CD8-positive, alpha-beta memory T cell (primary cell): ENCODE measurements around the gene KRTAP12-2. TPM values are rescaled to one million over a fixed set of nuclear protein-coding genes. Genes with fewer than 3 reads are reported as not detected.
"Not testable (repeated sequence)": the region's sequence is repeated elsewhere in the genome, so short reads cannot be mapped to it uniquely, and the experiment has no call there.

ENCODE experiments used
- CTCF ChIA-PET: fragments of 350-600 bp; sonication (Branson Sonifier 250); formaldehyde crosslinking; loops from one replicate; lab custom pipeline; 2021; ENCODE audit warnings: antibody characterized with exemption; lab: Charles Lee
- POLR2A ChIA-PET: fragments of 350-600 bp; sonication (Branson Sonifier 250); formaldehyde crosslinking; loops from one replicate; lab custom pipeline; 2021; ENCODE audit warnings: antibody characterized with exemption; lab: Charles Lee
- DNase-seq, 5 donors: peaks; one replicate each; pipeline versions ENCODE4 v3.0.0 to v3.0.0-alpha.2; 2020 to 2022; ENCODE audit warnings: mixed read lengths in 1 of 5
- H3K27ac ChIP-seq: one replicate; pipeline ENCODE4 v1.7.0; 2013; ENCODE audit warnings: low read depth, mild to moderate bottlenecking, low read length, moderate library complexity
- H3K27me3 ChIP-seq: 2 replicates; pipeline ENCODE4 v1.7.0; 2013; ENCODE audit warnings: low read length, mild to moderate bottlenecking; ENCODE audit not compliant: insufficient read depth, poor library complexity, severe bottlenecking
- H3K36me3 ChIP-seq: 2 replicates; pipeline ENCODE4 v1.7.0; 2013; ENCODE audit warnings: mild to moderate bottlenecking, low read length, moderate library complexity; ENCODE audit not compliant: insufficient read depth
- H3K4me1 ChIP-seq: 2 replicates; pipeline ENCODE4 v1.7.0; 2013; ENCODE audit warnings: mild to moderate bottlenecking, low read length, moderate library complexity; ENCODE audit not compliant: insufficient read depth
- H3K4me3 ChIP-seq: 2 replicates; pipeline ENCODE4 v1.7.0; 2013; ENCODE audit warnings: mild to moderate bottlenecking, low read length
- H3K9me3 ChIP-seq: 2 replicates; pipeline ENCODE4 v1.7.0; 2013; ENCODE audit warnings: mild to moderate bottlenecking, low read length
- H3K27ac Mint-ChIP-seq, 8 donors: one replicate each; pipeline ENCODE4 v1.8.0; 2020 to 2021; ENCODE audit warnings: mixed read lengths in 8 of 8, mild to moderate bottlenecking in 6 of 8, inconsistent platforms in 3 of 8, moderate library complexity in 3 of 8
- H3K27me3 Mint-ChIP-seq, 2 donors: one replicate each; pipeline ENCODE4 v1.8.0; 2020 to 2021; ENCODE audit warnings: mixed read lengths in 2 of 2, mild to moderate bottlenecking in 1 of 2, moderate library complexity in 1 of 2
- H3K36me3 Mint-ChIP-seq, 3 donors: one replicate each; pipeline ENCODE4 v1.8.0; 2020 to 2021; ENCODE audit warnings: mixed read lengths in 3 of 3, inconsistent platforms in 1 of 3, mild to moderate bottlenecking in 1 of 3
- H3K4me1 Mint-ChIP-seq, 3 donors: one replicate each; pipeline ENCODE4 v1.8.0; 2020 to 2021; ENCODE audit warnings: mixed read lengths in 3 of 3, inconsistent platforms in 1 of 3, mild to moderate bottlenecking in 1 of 3
- H3K4me3 Mint-ChIP-seq, 7 donors: one replicate each; pipeline ENCODE4 v1.8.0; 2020 to 2021; ENCODE audit warnings: mixed read lengths in 7 of 7, mild to moderate bottlenecking in 6 of 7, moderate library complexity in 4 of 7, inconsistent platforms in 2 of 7
- H3K9me3 Mint-ChIP-seq, 5 donors: one replicate each; pipeline ENCODE4 v1.8.0; 2020 to 2022; ENCODE audit warnings: mixed read lengths in 5 of 5, mild to moderate bottlenecking in 3 of 5, moderate library complexity in 2 of 5, inconsistent platforms in 1 of 5
- polyA plus RNA-seq: library from polyadenylated mRNA; unstranded; fragments of 300-500 nt; fragmentation: Illumina TruSeq; gene quantifications from one replicate; pipeline ENCODE4 v1.2.3, GENCODE V29; 2021
- total RNA-seq, 2 experiments: library from RNA; stranded (reverse); gene quantifications; one replicate each; pipeline ENCODE4 v1.2.3, GENCODE V29; 2021

KRTAP12-2 gene
- total and polyA plus RNA-seq, 3 experiments from 2014 or later: not detected

DNA sequence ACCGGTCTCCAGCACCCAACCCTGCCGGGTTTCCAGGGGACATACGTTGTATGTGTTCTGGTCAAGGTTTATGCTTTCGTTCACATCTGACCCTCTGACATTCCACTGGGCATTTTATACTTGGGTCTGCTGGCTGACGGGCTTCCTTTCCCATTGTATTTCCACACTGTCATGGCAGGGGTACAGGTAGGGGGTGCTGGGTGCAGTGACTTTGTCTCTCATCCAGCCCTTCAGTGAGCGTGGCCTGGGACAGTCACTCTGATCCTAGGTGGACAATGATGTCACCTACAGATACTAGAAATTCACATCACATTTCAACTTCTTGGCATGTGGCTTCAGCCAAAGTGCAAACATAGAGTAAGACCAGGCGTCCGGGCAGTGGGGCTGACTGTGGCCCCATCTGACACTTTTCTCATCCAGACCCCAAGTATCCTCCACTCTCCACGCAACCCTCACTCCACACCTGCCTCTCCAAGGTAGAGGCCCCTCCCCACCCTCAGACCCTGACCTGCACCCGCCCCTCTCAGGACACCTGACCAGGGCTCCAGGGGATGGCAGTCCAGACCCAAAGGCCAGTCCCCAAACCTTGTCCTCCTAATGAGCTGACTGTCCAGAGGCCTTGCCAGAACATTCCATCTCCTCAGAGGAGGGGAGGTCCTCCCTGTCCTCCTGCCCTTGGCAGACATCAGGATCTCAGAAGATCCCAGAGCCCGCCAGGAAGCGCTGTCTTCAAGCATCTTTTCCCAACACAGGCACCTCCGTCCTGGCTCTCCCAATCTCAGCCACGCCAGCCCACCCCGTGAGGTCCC lies 30.3 kb downstream of the KRTAP12-2 start:
- no peaks in the 10 kb centered on the region for H3K4me1 Mint-ChIP-seq
- no peak for DNase-seq
- H3K36me3 Mint-ChIP-seq: peaks cover 2 to 25% (median 5%) of the 10 kb centered on the region in 3 donors
- H3K27me3 Mint-ChIP-seq: peaks cover 2 to 14% of the 10 kb centered on the region in 2 donors
- no peak overlapping the region for H3K27ac ChIP-seq
- H3K4me1 ChIP-seq: no peaks in the 10 kb centered on the region
- POLR2A ChIA-PET: no interaction called here
- H3K9me3 Mint-ChIP-seq: peaks cover 17 to 26% (median 23%) of the 10 kb centered on the region in 5 donors
- no peaks in the 10 kb centered on the region for H3K27me3 ChIP-seq
- no peak overlapping the region for H3K4me3 ChIP-seq
- CTCF ChIA-PET: no interaction called here
- H3K4me3 Mint-ChIP-seq: no peak overlapping the region
- H3K27ac Mint-ChIP-seq: no peak overlapping the region
- no peaks in the 10 kb centered on the region for H3K9me3 ChIP-seq
- no peaks in the 10 kb centered on the region for H3K36me3 ChIP-seq

DNA sequence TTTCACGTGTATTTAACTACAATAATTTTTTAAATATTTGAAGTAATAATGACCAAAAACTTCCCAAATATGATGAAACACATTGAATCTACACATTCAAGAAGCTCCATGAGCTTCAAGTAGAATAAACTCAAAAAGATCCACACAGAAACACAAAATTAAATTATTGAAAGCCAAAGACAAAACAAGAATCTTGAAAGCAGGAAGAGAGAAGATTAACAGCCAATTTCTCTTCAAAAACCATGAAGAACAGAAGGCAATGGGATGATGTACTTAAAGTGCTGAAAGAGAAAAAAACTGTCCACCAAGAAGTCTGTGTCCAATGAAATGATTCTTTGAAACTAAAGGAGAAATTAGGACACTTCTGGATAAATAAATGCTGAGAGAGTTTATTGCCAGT lies 34.7 kb downstream of the KRTAP12-2 start:
- Histone ChIP-seq H3K36me3 (no peaks in the 10 kb centered on the region), H3K9me3 (no peaks in the 10 kb centered on the region), H3K4me1 (peaks cover 19% of the 10 kb centered on the region), H3K27ac (no peak overlapping the region), H3K27me3 (no peaks in the 10 kb centered on the region), H3K4me3 (no peak overlapping the region)
- CTCF ChIA-PET: no interaction called here
- POLR2A ChIA-PET: no interaction called here
- peaks cover 25 to 38% (median 32%) of the 10 kb centered on the region in 5 donors for H3K9me3 Mint-ChIP-seq
- no peak for DNase-seq
- no peak overlapping the region for H3K27ac Mint-ChIP-seq
- no peaks in the 10 kb centered on the region for H3K27me3 Mint-ChIP-seq
- H3K36me3 Mint-ChIP-seq: peaks cover 4 to 32% (median 17%) of the 10 kb centered on the region in 3 donors
- no peak overlapping the region for H3K4me3 Mint-ChIP-seq
- peaks cover 25 to 34% (median 26%) of the 10 kb centered on the region in 3 donors for H3K4me1 Mint-ChIP-seq

GRCh38 chr21:44630440-44630839 lies 36.3 kb downstream of the KRTAP12-2 start:
- DNase-seq: no peak
- Mint-ChIP-seq H3K4me1 (peaks cover 38 to 50% (median 40%) of the 10 kb centered on the region in 3 donors), H3K36me3 (peaks cover 4 to 32% (median 17%) of the 10 kb centered on the region in 3 donors), H3K4me3 (peak overlapping the region in 5 of 7 donors; percentile 32 to 71 (median 63)), H3K27ac (peak overlapping the region; percentile 56 to 96 (median 84)), H3K9me3 (peaks cover 25 to 38% (median 32%) of the 10 kb centered on the region in 5 donors), H3K27me3 (no peaks in the 10 kb centered on the region)
- Histone ChIP-seq H3K36me3 (no peaks in the 10 kb centered on the region), H3K4me3 (peak overlapping the region; percentile 2), H3K27me3 (no peaks in the 10 kb centered on the region), H3K4me1 (peaks cover 29% of the 10 kb centered on the region), H3K9me3 (no peaks in the 10 kb centered on the region), H3K27ac (no peak overlapping the region)
- ChIA-PET POLR2A (no interaction called here), CTCF (interaction anchor here (1.1 to 1.5 kb wide), 3 partner anchors 11 to 27 kb away, joined by 3 read pairs; partner anchors contain the start of gene KRTAP12-3)

GRCh38 chr21:44628707-44629391 lies 37.9 kb downstream of the KRTAP12-2 start:
- no peaks in the 10 kb centered on the region for H3K27me3 ChIP-seq
- no peak overlapping the region for H3K4me3 ChIP-seq
- POLR2A ChIA-PET: interaction anchor here (0.5 kb wide), 1 partner anchor 618 kb away, joined by 4 read pairs; no protein-coding TSS in a partner anchor
- H3K9me3 ChIP-seq: no peaks in the 10 kb centered on the region
- H3K36me3 ChIP-seq: no peaks in the 10 kb centered on the region
- CTCF ChIA-PET: interaction anchor here (0.8 to 1.3 kb wide), 2 partner anchors 20 to 30 kb away, joined by 3 to 4 read pairs; no protein-coding TSS in a partner anchor
- H3K4me1 ChIP-seq: peaks cover 30% of the 10 kb centered on the region
- DNase-seq: no peak
- Mint-ChIP-seq H3K4me1 (peaks cover 40 to 59% (median 43%) of the 10 kb centered on the region in 3 donors), H3K36me3 (peaks cover 7 to 40% (median 17%) of the 10 kb centered on the region in 3 donors), H3K27me3 (no peaks in the 10 kb centered on the region), H3K9me3 (peaks cover 27 to 46% (median 40%) of the 10 kb centered on the region in 5 donors), H3K27ac (peak overlapping the region in 4 of 8 donors; percentile 10 to 70 (median 61)), H3K4me3 (peak overlapping the region in 1 of 7 donors; percentile 51)
- H3K27ac ChIP-seq: no peak overlapping the region

DNA sequence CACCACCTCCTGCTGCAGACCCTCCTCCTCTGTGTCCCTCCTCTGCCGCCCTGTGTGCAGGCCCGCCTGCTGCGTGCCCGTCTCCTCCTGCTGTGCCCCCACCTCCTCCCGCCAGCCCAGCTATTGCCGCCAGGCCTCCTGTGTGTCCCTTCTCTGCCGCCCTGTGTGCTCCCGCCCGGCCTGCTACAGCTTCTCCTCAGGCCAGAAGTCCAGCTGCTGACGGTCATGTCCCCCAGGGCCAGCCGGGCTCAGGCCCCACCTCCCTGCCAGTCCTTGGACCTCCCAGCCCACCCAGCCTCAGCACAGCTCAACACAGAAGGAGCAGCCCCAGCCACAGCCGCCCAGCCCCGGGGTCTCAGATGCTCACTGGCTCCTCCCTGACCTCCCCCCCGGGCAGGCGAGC lies 38.9 kb downstream of the KRTAP12-2 start:
- POLR2A ChIA-PET: interaction anchor here (0.7 kb wide), 1 partner anchor 27 kb away, joined by 3 read pairs; the partner anchor contains the start of gene KRTAP12-4
- H3K27me3 ChIP-seq, H3K4me3 ChIP-seq, DNase-seq, H3K36me3 ChIP-seq, CTCF ChIA-PET, H3K27ac ChIP-seq, H3K27me3 Mint-ChIP-seq, H3K9me3 ChIP-seq: not testable (repeated sequence)
- peaks cover 31 to 51% (median 45%) of the 10 kb centered on the region in 5 donors for H3K9me3 Mint-ChIP-seq
- H3K27ac Mint-ChIP-seq: peak overlapping the region in 4 of 8 donors; percentile 8 to 66 (median 46)
- peaks cover 7 to 43% (median 20%) of the 10 kb centered on the region in 3 donors for H3K36me3 Mint-ChIP-seq
- peaks cover 30% of the 10 kb centered on the region for H3K4me1 ChIP-seq
- H3K4me1 Mint-ChIP-seq: peaks cover 44 to 59% (median 46%) of the 10 kb centered on the region in 3 donors
- peak overlapping the region in 1 of 7 donors; percentile 15 for H3K4me3 Mint-ChIP-seq

GRCh38 chr21:44627181-44627822 lies 39.4 kb downstream of the KRTAP12-2 start:
- H3K27me3 Mint-ChIP-seq, H3K27ac ChIP-seq, H3K9me3 ChIP-seq, DNase-seq, H3K4me3 ChIP-seq, H3K36me3 ChIP-seq, H3K27me3 ChIP-seq, CTCF ChIA-PET: not testable (repeated sequence)
- H3K4me3 Mint-ChIP-seq: peak overlapping the region in 2 of 7 donors; percentile 15 to 22
- H3K9me3 Mint-ChIP-seq: peaks cover 28 to 52% (median 46%) of the 10 kb centered on the region in 5 donors
- peaks cover 9 to 46% (median 20%) of the 10 kb centered on the region in 3 donors for H3K36me3 Mint-ChIP-seq
- H3K4me1 Mint-ChIP-seq: peaks cover 44 to 59% (median 46%) of the 10 kb centered on the region in 3 donors
- H3K27ac Mint-ChIP-seq: peak overlapping the region in 5 of 8 donors; percentile 29 to 83 (median 66)
- POLR2A ChIA-PET: interaction anchor here (0.7 kb wide), 1 partner anchor 27 kb away, joined by 3 read pairs; the partner anchor contains the start of gene KRTAP12-4
- peaks cover 30% of the 10 kb centered on the region for H3K4me1 ChIP-seq

DNA sequence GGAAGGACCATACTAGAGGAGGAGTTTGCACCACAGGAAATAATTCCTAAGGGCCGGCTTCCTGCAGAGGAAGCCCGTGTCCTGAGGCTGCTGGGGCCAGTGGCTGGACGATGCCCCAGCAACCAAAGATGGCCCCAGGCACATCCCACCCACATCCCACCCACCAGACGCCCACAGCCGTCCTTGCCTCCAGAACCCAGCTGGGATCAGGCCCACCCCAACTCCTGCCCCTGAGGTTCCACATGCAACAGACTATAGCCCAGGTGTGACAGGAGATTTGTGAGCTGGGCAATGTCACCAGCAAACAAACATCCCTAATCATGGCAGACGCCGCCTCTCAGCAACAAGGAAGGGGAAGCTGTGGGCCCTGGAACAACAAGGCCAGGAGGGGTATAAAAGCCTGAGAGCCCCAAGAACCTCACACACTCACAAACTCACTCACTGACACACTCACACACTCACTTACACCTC lies 40.0 kb downstream of the KRTAP12-2 start, which contains the start of gene KRTAP10-9:
KRTAP10-9 (plus strand) TSS at position 421 of the 471 bp plus-strand sequence. CDS start 79 bp downstream, outside the sequence.
- H3K4me3 Mint-ChIP-seq: peak within 1 kb of the TSS in 6 of 7 donors; percentile 10 to 72 (median 55)
- POLR2A ChIA-PET: no interaction called here
- peak within 1 kb of the TSS in 6 of 8 donors; percentile 54 to 85 (median 80) for H3K27ac Mint-ChIP-seq
- H3K36me3 Mint-ChIP-seq: peaks cover 8 to 44% (median 18%) of the 10 kb centered on the region in 3 donors
- H3K4me1 Mint-ChIP-seq: peaks cover 44 to 59% (median 46%) of the 10 kb centered on the region in 3 donors
- H3K36me3 ChIP-seq: no peaks in the 10 kb centered on the region
- H3K27ac ChIP-seq: no peak within 1 kb of the TSS
- DNase-seq: no peak
- peaks cover 22 to 48% (median 43%) of the 10 kb centered on the region in 5 donors for H3K9me3 Mint-ChIP-seq
- no peaks in the 10 kb centered on the region for H3K27me3 Mint-ChIP-seq
- no peaks in the 10 kb centered on the region for H3K27me3 ChIP-seq
- H3K9me3 ChIP-seq: peaks cover 7% of the 10 kb centered on the region
- CTCF ChIA-PET: interaction anchor here (0.9 kb wide), 1 partner anchor 31 kb away, joined by 3 read pairs; the partner anchor contains the start of gene KRTAP12-3
- H3K4me1 ChIP-seq: peaks cover 30% of the 10 kb centered on the region
- no peak within 1 kb of the TSS for H3K4me3 ChIP-seq
